Testis (tissue), 2 donors: Measurements from ENCODE around the gene FBXW7.

Experiments
- POLR2A ChIP-seq: fragments of 450-650 bp; IDR thresholded peaks from one replicate; pipeline ENCODE4 v1.6.1; 2017; ENCODE audit warnings: antibody characterized with exemption, mild to moderate bottlenecking, moderate library complexity
- TF ChIP-seq, protein P1 (sequence below), 3 experiments: fragments of 450-650 bp in 2 of 3; fragments of 200-600 bp in 1 of 3; sonication (generic) in 1 of 3; IDR thresholded peaks; one replicate each; pipeline ENCODE4 v1.5.1; 2016 to 2019; ENCODE audit warnings: antibody characterized with exemption in 3 of 3, mild to moderate bottlenecking in 2 of 3, moderate library complexity in 1 of 3

DNA sequence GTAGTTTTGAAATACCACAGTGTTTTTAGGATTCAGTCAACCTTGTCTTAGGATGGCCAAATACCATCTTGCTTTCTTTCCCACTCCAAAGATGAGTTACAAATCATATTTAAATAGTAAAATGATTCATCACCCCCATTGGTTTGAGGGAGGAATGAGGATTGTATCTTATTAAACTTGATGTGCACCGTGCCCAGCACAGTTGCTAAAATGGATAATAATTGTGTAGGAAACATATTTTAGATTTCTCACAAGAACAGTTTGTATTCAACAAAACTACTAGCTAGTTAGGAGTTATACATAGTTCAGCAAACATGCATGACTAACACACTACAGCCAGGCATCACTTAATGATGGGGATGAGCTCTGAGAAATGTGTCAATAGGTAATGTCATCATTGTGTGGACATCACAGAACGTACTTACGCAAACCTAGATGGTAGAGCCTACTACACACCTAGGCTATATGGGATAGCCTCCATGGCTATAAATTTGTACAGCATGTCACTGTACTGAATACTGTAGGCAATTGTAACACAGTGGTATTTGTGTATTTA, 245.4 kb downstream of the FBXW7 start:
- TF ChIP-seq, protein P1, sequence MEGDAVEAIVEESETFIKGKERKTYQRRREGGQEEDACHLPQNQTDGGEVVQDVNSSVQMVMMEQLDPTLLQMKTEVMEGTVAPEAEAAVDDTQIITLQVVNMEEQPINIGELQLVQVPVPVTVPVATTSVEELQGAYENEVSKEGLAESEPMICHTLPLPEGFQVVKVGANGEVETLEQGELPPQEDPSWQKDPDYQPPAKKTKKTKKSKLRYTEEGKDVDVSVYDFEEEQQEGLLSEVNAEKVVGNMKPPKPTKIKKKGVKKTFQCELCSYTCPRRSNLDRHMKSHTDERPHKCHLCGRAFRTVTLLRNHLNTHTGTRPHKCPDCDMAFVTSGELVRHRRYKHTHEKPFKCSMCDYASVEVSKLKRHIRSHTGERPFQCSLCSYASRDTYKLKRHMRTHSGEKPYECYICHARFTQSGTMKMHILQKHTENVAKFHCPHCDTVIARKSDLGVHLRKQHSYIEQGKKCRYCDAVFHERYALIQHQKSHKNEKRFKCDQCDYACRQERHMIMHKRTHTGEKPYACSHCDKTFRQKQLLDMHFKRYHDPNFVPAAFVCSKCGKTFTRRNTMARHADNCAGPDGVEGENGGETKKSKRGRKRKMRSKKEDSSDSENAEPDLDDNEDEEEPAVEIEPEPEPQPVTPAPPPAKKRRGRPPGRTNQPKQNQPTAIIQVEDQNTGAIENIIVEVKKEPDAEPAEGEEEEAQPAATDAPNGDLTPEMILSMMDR (IDR thresholded peaks at IDR 0.05): no peak
- TF ChIP-seq POLR2A: no peak
